ENCODE results near the gene PTPN4. TPM values are rescaled to one million over a fixed set of nuclear protein-coding genes. Genes with fewer than 3 reads are reported as not detected.

The PTPN4 gene
- total and polyA plus RNA-seq, 9 of the 15 experiments (the other 6 are each of a cell fraction or from before 2014, with no cell fraction given): 5.0 to 32.8 (median 27.3) TPM

DNA sequence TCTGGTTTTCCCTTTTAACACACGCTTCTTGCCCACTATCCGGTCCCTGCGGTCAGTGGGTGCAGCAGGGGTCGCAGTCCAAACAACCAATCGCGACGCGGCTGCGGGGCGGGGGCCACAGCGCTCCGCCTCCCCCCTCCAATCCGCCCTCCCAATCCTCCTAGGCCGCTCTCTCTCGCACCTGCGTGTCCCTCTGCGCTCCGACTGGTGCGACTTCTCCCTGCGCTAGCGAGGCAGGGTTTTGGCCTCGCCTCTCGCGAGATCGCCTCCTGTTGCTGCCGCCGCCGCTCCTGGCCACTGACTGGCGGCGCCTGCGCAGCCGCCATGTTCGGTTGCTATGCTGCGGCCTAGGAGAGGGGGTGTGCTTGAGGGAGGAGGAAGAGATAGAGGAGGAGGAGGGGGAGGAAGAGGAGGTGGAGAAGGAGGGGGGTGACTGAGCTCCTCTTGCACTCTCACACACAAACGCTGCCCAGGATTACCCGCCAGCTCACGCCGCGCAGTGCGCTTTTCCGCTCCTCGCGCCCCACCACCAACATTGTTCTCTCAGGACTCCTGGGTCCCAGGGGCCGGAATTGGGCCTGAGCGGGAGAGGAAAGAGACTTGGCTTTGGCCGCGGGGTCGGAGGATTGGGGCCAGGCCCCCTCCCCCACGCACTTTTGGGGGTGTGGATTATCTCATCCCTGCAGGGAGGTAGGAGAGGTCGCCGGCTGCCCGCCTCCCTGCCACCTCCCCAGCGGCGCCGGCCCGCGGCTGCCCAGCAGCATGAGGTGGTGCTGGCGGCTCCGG is at the start of gene PTPN4 (continued):
- TF ChIP-seq ZZZ3 (IDR thresholded peaks at IDR 0.05) (no peak), MEIS2 (IDR thresholded peaks at IDR 0.05; ENCODE audit: partially characterized antibody) (peak; percentile 91), MIER1 (IDR thresholded peaks at IDR 0.05; ENCODE audit: low read depth) (no peak), ZNF583 (CRISPR knock-in tag; IDR thresholded peaks at IDR 0.05) (no peak), FOXA3 (CRISPR knock-in tag; conservative IDR thresholded peaks at IDR 0.05 in 1 of 2, IDR thresholded peaks at IDR 0.05 in 1 of 2) (no peak), MAFF (IDR thresholded peaks at IDR 0.05; ENCODE audit: low read length) (peak; percentile 86; the same call in 1 of the 2 replicates), KLF16 (IDR thresholded peaks at IDR 0.05) (no peak), ZNF785 (CRISPR knock-in tag; IDR thresholded peaks at IDR 0.05) (no peak), EGR1 (conservative IDR thresholded peaks at IDR 0.05) (peak; percentile 99), ESRRA (IDR thresholded peaks at IDR 0.05; ENCODE audit: borderline replicate concordance, low read depth) (peak; percentile 85; the same call in 1 of the 2 replicates), MYBL2 (IDR thresholded peaks at IDR 0.05; ENCODE audit: low read depth) (no peak), MYBL2 (CRISPR knock-in tag; IDR thresholded peaks at IDR 0.05; ENCODE audit: borderline replicate concordance) (no peak), CEBPG (CRISPR knock-in tag; IDR thresholded peaks at IDR 0.05) (no peak), CEBPG (tag; conservative IDR thresholded peaks at IDR 0.05 in 1 of 2, IDR thresholded peaks at IDR 0.05 in 1 of 2) (no peak), KDM4B (IDR thresholded peaks at IDR 0.05; ENCODE audit: borderline replicate concordance in 2 of 2, low read depth in 1 of 2) (peak in 1 of 2 experiments; percentile 78; a peak in 1 of 4 replicates), NONO (IDR thresholded peaks at IDR 0.05; ENCODE audit: low read depth in 2 of 2, low read length in 1 of 2) (peak; percentile 27; a peak in 1 of 4 replicates), MTA3 (IDR thresholded peaks at IDR 0.05; ENCODE audit: borderline replicate concordance) (peak; percentile 79), ZNF384 (IDR thresholded peaks at IDR 0.05; ENCODE audit: low read depth, low read length) (no peak), MCM5 (IDR thresholded peaks at IDR 0.05; ENCODE audit: low read depth) (no peak), SMC3 (conservative IDR thresholded peaks at IDR 0.05; ENCODE audit: insufficient read depth, low read depth, low read length) (no peak), ZNF133 (CRISPR knock-in tag; IDR thresholded peaks at IDR 0.05) (no peak), TAL1 (IDR thresholded peaks at IDR 0.05) (no peak; the same call in 1 of the 2 replicates), SIN3A (IDR thresholded peaks at IDR 0.05; ENCODE audit: borderline replicate concordance in 2 of 2, control insufficient read depth in 1 of 2, low read depth in 2 of 2, low read length in 2 of 2) (peak; percentile 18 to 50; a peak in 2 of 4 replicates), ZNF436 (CRISPR knock-in tag; IDR thresholded peaks at IDR 0.05) (no peak)
- TF ChIP-seq, protein P1, sequence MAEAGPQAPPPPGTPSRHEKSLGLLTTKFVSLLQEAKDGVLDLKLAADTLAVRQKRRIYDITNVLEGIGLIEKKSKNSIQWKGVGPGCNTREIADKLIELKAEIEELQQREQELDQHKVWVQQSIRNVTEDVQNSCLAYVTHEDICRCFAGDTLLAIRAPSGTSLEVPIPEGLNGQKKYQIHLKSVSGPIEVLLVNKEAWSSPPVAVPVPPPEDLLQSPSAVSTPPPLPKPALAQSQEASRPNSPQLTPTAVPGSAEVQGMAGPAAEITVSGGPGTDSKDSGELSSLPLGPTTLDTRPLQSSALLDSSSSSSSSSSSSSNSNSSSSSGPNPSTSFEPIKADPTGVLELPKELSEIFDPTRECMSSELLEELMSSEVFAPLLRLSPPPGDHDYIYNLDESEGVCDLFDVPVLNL (CRISPR knock-in tag; IDR thresholded peaks at IDR 0.05; ENCODE audit: low read depth): no peak; the same call in 1 of the 2 replicates
- TF ChIP-seq, protein P2, sequence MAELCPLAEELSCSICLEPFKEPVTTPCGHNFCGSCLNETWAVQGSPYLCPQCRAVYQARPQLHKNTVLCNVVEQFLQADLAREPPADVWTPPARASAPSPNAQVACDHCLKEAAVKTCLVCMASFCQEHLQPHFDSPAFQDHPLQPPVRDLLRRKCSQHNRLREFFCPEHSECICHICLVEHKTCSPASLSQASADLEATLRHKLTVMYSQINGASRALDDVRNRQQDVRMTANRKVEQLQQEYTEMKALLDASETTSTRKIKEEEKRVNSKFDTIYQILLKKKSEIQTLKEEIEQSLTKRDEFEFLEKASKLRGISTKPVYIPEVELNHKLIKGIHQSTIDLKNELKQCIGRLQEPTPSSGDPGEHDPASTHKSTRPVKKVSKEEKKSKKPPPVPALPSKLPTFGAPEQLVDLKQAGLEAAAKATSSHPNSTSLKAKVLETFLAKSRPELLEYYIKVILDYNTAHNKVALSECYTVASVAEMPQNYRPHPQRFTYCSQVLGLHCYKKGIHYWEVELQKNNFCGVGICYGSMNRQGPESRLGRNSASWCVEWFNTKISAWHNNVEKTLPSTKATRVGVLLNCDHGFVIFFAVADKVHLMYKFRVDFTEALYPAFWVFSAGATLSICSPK (IDR thresholded peaks at IDR 0.05; ENCODE audit: borderline replicate concordance): no peak

Measured in K562 (cell line).